HFF-Myc (cell line): ENCODE results near the gene SLC48A1.
"Not testable (repeated sequence)": the region's sequence is repeated elsewhere in the genome, so short reads cannot be mapped to it uniquely, and the experiment has no call there.

Experiments used
- DNase-seq: peaks from one replicate; pipeline ENCODE4 v3.0.0-alpha.2; 2011; ENCODE audit warnings: low read depth; ENCODE audit errors: extremely low read depth
- H3K4me3 ChIP-seq: replicated peaks from 2 replicates; pipeline ENCODE4 v1.5.1; 2011; ENCODE audit warnings: low read depth, mild to moderate bottlenecking, control low read depth, low read length
- TF ChIP-seq, protein P1 (sequence below): IDR thresholded peaks from 2 replicates; pipeline ENCODE4 v1.5.1; 2012; ENCODE audit warnings: mild to moderate bottlenecking, low read depth, low read length, control low read depth; ENCODE audit errors: missing control alignments

The SLC48A1 gene

DNA sequence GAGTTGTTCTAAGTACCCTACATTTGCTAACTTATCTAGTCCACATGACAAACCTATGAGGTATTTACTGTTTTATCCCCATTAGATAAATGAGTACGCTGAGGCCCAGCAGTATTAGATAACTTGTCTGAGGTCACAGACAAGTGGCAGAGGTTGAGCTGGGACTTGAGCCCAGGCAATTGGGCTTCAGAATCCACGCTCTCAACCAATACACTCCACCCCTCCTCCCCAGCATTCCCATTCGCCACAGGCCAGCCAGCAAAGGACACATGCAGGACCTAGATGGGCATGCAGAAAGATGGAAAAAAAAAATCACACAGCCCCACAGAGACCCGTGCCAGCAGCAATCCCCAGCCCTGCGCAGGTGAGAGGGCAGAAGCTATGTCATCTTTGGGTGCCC, 34.3 kb downstream of the SLC48A1 start:
- TF ChIP-seq, protein P1, sequence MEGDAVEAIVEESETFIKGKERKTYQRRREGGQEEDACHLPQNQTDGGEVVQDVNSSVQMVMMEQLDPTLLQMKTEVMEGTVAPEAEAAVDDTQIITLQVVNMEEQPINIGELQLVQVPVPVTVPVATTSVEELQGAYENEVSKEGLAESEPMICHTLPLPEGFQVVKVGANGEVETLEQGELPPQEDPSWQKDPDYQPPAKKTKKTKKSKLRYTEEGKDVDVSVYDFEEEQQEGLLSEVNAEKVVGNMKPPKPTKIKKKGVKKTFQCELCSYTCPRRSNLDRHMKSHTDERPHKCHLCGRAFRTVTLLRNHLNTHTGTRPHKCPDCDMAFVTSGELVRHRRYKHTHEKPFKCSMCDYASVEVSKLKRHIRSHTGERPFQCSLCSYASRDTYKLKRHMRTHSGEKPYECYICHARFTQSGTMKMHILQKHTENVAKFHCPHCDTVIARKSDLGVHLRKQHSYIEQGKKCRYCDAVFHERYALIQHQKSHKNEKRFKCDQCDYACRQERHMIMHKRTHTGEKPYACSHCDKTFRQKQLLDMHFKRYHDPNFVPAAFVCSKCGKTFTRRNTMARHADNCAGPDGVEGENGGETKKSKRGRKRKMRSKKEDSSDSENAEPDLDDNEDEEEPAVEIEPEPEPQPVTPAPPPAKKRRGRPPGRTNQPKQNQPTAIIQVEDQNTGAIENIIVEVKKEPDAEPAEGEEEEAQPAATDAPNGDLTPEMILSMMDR, result no peak
- no peak overlapping the region for H3K4me3 ChIP-seq

DNA sequence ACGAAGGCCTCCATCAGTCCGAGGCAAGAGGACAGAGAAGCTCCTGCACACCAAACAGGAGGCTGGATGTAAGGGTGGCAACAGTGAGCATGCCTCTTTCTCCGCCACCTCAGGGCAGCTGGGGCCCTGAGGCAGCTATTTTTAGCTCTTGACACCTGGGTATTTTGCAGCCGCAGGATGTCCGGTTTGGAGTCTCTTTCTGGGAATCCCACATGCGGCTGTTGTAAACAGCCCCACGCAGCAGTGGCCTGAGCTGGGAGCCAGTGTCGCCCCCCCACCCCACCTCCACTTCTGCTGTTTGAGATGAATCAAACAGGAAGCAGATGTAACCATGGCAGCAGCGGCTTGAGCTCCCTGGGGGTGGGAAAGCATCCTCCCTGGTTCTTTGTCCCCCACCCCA, 35.0 kb downstream of the SLC48A1 start:
- TF ChIP-seq, protein P1, result no peak
- no peak for DNase-seq
- H3K4me3 ChIP-seq, result no peak overlapping the region

More for the DNA sequence above, 34.3 kb downstream of the SLC48A1 start:
- DNase-seq, result no peak

DNA sequence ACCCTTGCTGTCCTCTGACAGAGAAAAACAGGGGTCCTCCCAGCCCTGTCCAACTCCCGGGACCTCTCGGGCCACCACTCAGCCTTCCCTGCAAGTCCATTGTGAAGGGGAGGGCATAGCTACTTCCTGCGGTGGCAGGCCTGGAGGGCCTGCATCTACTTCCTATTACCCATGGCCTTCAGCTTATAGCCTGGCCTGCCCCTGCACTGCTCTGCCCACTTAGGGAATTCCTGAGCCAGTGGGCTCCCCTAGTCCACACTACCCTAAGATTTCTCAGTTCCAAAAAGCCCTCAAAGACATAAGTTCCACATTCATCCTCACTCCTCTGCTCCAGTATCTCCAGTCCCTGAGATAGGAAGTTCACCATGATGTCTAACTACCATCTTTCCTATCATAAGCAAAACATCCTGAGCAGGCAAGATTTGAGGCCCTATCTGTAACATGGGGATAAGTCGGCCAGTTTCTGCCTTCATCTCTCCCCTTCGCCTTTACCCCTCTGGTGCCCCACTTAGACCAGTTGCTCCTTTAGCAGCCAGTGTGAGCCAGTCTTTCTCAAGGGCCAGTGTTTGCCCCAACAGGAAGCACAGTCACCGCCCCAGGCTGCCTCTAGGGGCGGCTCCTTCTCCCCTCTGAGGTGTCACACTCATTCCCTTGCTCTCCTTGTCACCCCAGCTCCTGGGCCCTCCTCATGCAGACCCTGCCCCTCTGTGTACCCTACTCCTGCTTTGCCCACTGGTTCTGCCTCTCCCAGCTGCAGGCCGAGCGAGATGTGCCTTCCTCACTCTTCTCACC, 35.7 kb downstream of the SLC48A1 start:
- TF ChIP-seq, protein P1, result peak; percentile 29
- DNase-seq, result no peak
- H3K4me3 ChIP-seq, result no peak overlapping the region

DNA sequence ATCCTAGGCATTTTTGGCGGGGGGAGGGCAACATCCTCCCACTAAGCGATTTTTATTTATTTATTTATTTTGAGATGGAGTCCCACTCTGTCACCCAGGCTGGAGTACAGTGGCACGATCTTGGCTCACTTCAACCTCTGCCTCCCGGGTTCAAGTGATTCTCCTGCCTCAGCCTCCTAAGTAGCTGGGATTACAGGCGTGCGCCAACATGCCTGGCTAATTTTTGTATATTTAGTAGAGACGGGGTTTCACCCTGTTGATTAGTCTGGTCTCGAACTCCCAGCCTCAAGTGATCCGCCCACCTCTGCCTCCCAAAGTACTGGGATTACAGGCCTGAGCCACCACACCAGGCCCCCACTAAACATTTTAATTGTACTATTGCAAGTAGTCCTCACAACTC, 36.5 kb downstream of the SLC48A1 start:
- DNase-seq, H3K4me3 ChIP-seq: not testable (repeated sequence)

DNA sequence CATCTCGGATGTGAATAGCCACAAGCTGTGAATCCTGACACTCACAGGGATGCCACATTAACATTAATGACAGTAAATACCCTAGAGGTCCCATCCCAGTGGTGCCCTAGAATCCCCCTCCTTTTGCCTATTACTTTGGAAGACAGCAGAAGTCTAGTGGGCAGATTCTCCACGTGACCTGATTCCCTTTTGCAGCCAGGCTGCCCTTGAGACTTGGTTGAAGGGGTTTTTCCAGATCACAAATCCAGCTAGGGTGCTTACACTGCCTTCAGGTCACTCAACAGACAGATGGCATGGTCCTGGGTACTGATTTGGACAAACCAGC, 38.0 kb downstream of the SLC48A1 start:
- TF ChIP-seq, protein P1, result no peak
- DNase-seq, result no peak
- no peak overlapping the region for H3K4me3 ChIP-seq

DNA sequence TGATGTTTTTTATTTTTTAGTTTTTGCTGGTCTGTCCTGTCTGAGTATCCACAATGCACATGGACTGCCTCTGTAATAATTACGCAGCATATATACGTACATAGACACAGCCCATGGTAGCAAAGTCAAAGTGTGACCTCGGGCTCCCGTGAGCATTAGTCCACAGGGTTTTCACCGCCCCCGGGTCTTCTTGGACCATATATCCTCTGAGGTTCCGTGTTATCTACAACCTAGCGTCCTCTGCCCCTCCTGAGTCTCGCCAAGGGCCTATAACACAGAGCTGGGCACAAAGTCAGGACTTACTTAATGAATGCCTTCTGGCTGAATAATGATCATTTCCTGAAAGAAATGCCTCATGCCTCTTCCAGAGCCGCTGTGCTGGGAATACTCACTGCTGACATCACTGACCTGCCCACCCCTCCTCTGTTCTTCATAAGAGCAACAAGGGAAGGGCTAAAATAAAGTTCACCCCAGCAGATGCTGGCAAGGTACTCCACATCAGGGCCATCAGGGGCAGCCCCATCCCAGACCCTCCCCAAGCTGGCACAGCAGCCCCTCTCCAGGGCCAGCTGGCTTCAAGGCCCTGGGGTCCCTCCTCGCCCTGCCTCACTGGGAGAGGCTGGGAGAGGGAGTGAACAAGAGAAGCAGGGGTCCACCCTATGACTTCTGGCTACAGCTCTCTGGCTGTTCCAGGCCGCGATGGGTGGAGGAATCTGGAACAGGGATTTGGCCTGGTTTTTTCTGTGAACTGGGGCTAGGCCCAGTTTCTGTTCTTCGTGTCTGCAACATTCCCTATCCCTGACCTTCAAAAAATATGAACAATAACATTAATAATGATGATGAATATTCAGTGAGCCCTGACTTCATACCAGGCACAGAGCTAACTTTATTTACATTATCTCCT, 38.8 kb downstream of the SLC48A1 start:
- DNase-seq, result no peak
- TF ChIP-seq, protein P1, result no peak
- peak overlapping the region; percentile 38 for H3K4me3 ChIP-seq

DNA sequence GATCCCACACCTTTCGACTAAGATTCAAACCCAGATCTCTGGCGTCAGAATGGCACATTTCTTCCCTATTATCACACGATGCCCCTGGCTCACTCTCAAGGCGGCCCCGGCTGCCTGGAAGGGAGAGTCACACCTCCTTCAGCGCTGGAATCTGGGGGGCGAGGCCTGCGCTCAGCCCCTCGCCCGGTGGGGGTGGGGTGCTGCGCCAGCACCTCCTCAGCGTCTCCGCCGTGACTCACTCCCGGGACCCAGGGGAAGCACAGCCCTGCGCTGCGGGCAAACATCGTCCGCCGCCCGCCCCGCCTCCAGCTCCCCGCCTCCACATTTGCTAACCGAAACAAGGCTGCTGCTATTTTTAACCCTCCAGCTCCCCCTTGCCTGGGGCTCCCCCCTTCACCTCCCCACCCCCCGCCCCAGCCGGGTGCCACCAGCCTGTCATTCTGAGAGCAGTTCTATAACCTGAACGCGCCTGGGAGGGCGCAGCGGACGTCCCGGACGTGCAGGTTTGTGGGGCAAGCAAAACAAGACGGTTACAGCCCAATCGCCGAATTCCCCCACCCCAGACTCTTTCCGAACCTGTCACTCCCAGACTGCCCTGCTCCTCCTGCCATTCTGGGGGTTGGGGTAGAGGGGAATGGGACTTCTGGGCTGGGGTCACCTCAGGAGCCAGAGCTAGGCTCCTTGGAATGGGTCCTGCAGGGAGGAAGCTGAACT, 39.9 kb downstream of the SLC48A1 start:
- peak overlapping the region; percentile 38 for H3K4me3 ChIP-seq
- TF ChIP-seq, protein P1, result no peak
- no peak for DNase-seq
